ENCODE measurements around the gene BMAL1.

Gene BMAL1

DNA sequence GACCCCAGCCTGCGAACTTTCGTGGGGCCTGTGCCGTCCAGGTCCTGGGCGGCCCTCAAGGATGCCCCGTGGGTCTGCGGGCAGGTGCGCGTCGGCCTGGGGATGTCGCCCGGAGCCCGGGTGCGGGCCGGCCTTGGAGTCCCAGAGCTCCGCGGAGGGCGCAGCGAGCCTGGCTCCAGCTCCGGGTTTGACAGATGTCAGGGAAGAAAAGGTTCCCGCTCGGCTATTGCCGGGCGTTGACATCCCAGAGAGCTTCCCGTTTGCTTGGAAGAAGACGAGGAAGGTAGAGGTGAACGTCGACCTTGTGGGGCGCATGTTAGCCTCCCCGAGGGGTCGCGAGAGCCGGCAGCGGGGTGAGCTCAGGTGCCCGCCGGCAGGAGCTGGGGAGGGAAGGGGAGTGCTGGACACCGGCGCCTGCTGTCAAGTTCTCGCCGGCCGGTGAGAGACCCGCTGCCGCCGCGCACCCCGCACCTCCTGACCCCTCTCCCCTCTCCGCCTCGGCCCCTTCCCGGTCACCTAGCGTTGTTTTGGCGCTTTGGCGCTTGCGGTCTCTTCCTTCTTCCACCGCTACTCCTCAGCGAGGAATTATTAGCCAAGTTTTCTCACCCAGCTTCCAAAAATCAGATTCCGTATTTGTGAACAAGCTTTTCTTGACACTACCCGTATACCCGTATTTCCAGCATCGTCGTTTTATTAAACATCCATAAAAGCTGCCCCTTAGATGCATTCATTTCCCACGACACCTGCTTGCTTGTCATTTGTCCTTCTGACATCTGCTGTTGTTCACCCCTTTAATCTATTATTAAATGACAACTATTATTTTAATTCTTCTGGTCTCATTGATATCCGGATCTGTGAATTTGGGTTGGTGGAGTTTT is 1.3 kb downstream of the BMAL1 start:
- no peak for DNase-seq

GRCh38 chr11:13279487-13279834 is 1.9 kb downstream of the BMAL1 start:
- Histone ChIP-seq H3K27ac (ENCODE audit: insufficient read depth, low read length, poor library complexity, severe bottlenecking) (peak overlapping the region; percentile 89), H3K4me1 (ENCODE audit: control insufficient read depth, insufficient read depth, low read length, poor library complexity, severe bottlenecking) (peaks cover 39% of the 10 kb centered on the region), H3K27me3 (replicated peaks; ENCODE audit: control insufficient read depth, insufficient read depth, low read length, poor library complexity, severe bottlenecking) (no peaks in the 10 kb centered on the region), H3K9me3 (ENCODE audit: control insufficient read depth, low read length) (no peaks in the 10 kb centered on the region), H3K4me3 (ENCODE audit: insufficient read depth, low read depth, low read length, poor library complexity, severe bottlenecking) (peak overlapping the region; percentile 95), H3K36me3 (ENCODE audit: control insufficient read depth, insufficient read depth, low read length) (no peaks in the 10 kb centered on the region)
- DNase-seq: no peak

More for the DNA sequence above, 1.3 kb downstream of the BMAL1 start:
- H3K27ac ChIP-seq (ENCODE audit: insufficient read depth, low read length, poor library complexity, severe bottlenecking): peak overlapping the region; percentile 89
- H3K36me3 ChIP-seq (ENCODE audit: control insufficient read depth, insufficient read depth, low read length): no peaks in the 10 kb centered on the region
- H3K27me3 ChIP-seq (replicated peaks; ENCODE audit: control insufficient read depth, insufficient read depth, low read length, poor library complexity, severe bottlenecking): no peaks in the 10 kb centered on the region
- H3K4me1 ChIP-seq (ENCODE audit: control insufficient read depth, insufficient read depth, low read length, poor library complexity, severe bottlenecking): peaks cover 39% of the 10 kb centered on the region
- peak overlapping the region; percentile 95 for H3K4me3 ChIP-seq (ENCODE audit: insufficient read depth, low read depth, low read length, poor library complexity, severe bottlenecking)
- H3K9me3 ChIP-seq (ENCODE audit: control insufficient read depth, low read length): no peaks in the 10 kb centered on the region

- H3K4me1 ChIP-seq (ENCODE audit: control insufficient read depth, insufficient read depth, low read length, poor library complexity, severe bottlenecking): peaks cover 39% of the 10 kb centered on the region
- no peaks in the 10 kb centered on the region for H3K9me3 ChIP-seq (ENCODE audit: control insufficient read depth, low read length)
- no peaks in the 10 kb centered on the region for H3K27me3 ChIP-seq (replicated peaks; ENCODE audit: control insufficient read depth, insufficient read depth, low read length, poor library complexity, severe bottlenecking)
- no peaks in the 10 kb centered on the region for H3K36me3 ChIP-seq (ENCODE audit: control insufficient read depth, insufficient read depth, low read length)
- peak overlapping the region; percentile 89 for H3K27ac ChIP-seq (ENCODE audit: insufficient read depth, low read length, poor library complexity, severe bottlenecking)
- peak overlapping the region; percentile 95 for H3K4me3 ChIP-seq (ENCODE audit: insufficient read depth, low read depth, low read length, poor library complexity, severe bottlenecking)
- DNase-seq: no peak
These were observed 2.6 kb downstream of the BMAL1 start for GRCh38 chr11:13280092-13280722.

DNA sequence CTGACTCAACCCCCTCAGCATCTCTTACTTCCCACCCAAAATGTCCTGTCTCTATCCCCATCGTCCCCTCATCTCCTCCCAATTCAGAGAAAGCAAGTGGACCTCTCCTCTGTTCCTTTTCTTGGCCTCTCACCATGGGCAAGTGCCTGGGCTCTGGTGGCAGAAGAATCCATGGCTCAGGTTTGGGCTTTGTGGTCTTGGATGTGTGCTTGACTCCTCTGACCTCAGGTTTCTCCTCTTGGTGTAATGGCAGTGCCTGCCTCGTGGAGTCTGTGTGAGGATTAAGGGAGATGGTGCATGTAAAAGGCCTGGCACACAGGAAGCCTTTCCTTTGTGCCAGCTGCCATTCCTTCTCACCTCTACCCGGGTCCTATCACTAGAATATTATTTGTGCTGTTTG is 3.2 kb downstream of the BMAL1 start:
- Histone ChIP-seq H3K4me3 (ENCODE audit: insufficient read depth, low read depth, low read length, poor library complexity, severe bottlenecking) (no peak overlapping the region), H3K9me3 (ENCODE audit: control insufficient read depth, low read length) (no peaks in the 10 kb centered on the region), H3K4me1 (ENCODE audit: control insufficient read depth, insufficient read depth, low read length, poor library complexity, severe bottlenecking) (peaks cover 39% of the 10 kb centered on the region)

GRCh38 chr11:13283636-13284035 is 6.0 kb downstream of the BMAL1 start:
- no peak overlapping the region for H3K4me3 ChIP-seq (ENCODE audit: insufficient read depth, low read depth, low read length, poor library complexity, severe bottlenecking)
- H3K9me3 ChIP-seq (ENCODE audit: control insufficient read depth, low read length): no peaks in the 10 kb centered on the region
- H3K27me3 ChIP-seq (replicated peaks; ENCODE audit: control insufficient read depth, insufficient read depth, low read length, poor library complexity, severe bottlenecking): no peaks in the 10 kb centered on the region
- peaks cover 38% of the 10 kb centered on the region for H3K4me1 ChIP-seq (ENCODE audit: control insufficient read depth, insufficient read depth, low read length, poor library complexity, severe bottlenecking)
- no peaks in the 10 kb centered on the region for H3K36me3 ChIP-seq (ENCODE audit: control insufficient read depth, insufficient read depth, low read length)
- H3K27ac ChIP-seq (ENCODE audit: insufficient read depth, low read length, poor library complexity, severe bottlenecking): no peak overlapping the region
- DNase-seq: no peak

More for the DNA sequence above, 3.2 kb downstream of the BMAL1 start:
- no peak overlapping the region for H3K27ac ChIP-seq (ENCODE audit: insufficient read depth, low read length, poor library complexity, severe bottlenecking)
- no peaks in the 10 kb centered on the region for H3K27me3 ChIP-seq (replicated peaks; ENCODE audit: control insufficient read depth, insufficient read depth, low read length, poor library complexity, severe bottlenecking)
- no peak for DNase-seq
- no peaks in the 10 kb centered on the region for H3K36me3 ChIP-seq (ENCODE audit: control insufficient read depth, insufficient read depth, low read length)

GRCh38 chr11:13284776-13285588 is 7.4 kb downstream of the BMAL1 start:
- H3K4me3 ChIP-seq (ENCODE audit: insufficient read depth, low read depth, low read length, poor library complexity, severe bottlenecking): no peak overlapping the region
- no peak overlapping the region for H3K27ac ChIP-seq (ENCODE audit: insufficient read depth, low read length, poor library complexity, severe bottlenecking)
- H3K9me3 ChIP-seq (ENCODE audit: control insufficient read depth, low read length): no peaks in the 10 kb centered on the region
- H3K4me1 ChIP-seq (ENCODE audit: control insufficient read depth, insufficient read depth, low read length, poor library complexity, severe bottlenecking): peaks cover 25% of the 10 kb centered on the region
- no peaks in the 10 kb centered on the region for H3K36me3 ChIP-seq (ENCODE audit: control insufficient read depth, insufficient read depth, low read length)
- no peaks in the 10 kb centered on the region for H3K27me3 ChIP-seq (replicated peaks; ENCODE audit: control insufficient read depth, insufficient read depth, low read length, poor library complexity, severe bottlenecking)
- DNase-seq: no peak

GRCh38 chr11:13286279-13286821 is 8.8 kb downstream of the BMAL1 start:
- DNase-seq: no peak
- H3K4me3 ChIP-seq (ENCODE audit: insufficient read depth, low read depth, low read length, poor library complexity, severe bottlenecking): no peak overlapping the region
- no peaks in the 10 kb centered on the region for H3K9me3 ChIP-seq (ENCODE audit: control insufficient read depth, low read length)
- H3K27ac ChIP-seq (ENCODE audit: insufficient read depth, low read length, poor library complexity, severe bottlenecking): no peak overlapping the region
- H3K4me1 ChIP-seq (ENCODE audit: control insufficient read depth, insufficient read depth, low read length, poor library complexity, severe bottlenecking): peaks cover 18% of the 10 kb centered on the region
- no peaks in the 10 kb centered on the region for H3K36me3 ChIP-seq (ENCODE audit: control insufficient read depth, insufficient read depth, low read length)
- H3K27me3 ChIP-seq (replicated peaks; ENCODE audit: control insufficient read depth, insufficient read depth, low read length, poor library complexity, severe bottlenecking): no peaks in the 10 kb centered on the region

GRCh38 chr11:13287036-13287435 is 9.4 kb downstream of the BMAL1 start:
- H3K4me1 ChIP-seq (ENCODE audit: control insufficient read depth, insufficient read depth, low read length, poor library complexity, severe bottlenecking): peaks cover 11% of the 10 kb centered on the region
- H3K4me3 ChIP-seq (ENCODE audit: insufficient read depth, low read depth, low read length, poor library complexity, severe bottlenecking): no peak overlapping the region
- no peaks in the 10 kb centered on the region for H3K36me3 ChIP-seq (ENCODE audit: control insufficient read depth, insufficient read depth, low read length)
- no peak for DNase-seq
- no peaks in the 10 kb centered on the region for H3K27me3 ChIP-seq (replicated peaks; ENCODE audit: control insufficient read depth, insufficient read depth, low read length, poor library complexity, severe bottlenecking)
- H3K27ac ChIP-seq (ENCODE audit: insufficient read depth, low read length, poor library complexity, severe bottlenecking): no peak overlapping the region
- no peaks in the 10 kb centered on the region for H3K9me3 ChIP-seq (ENCODE audit: control insufficient read depth, low read length)

GRCh38 chr11:13287681-13288080 is 10.1 kb downstream of the BMAL1 start:
- Histone ChIP-seq H3K4me3 (ENCODE audit: insufficient read depth, low read depth, low read length, poor library complexity, severe bottlenecking) (no peak overlapping the region), H3K27me3 (replicated peaks; ENCODE audit: control insufficient read depth, insufficient read depth, low read length, poor library complexity, severe bottlenecking) (no peaks in the 10 kb centered on the region), H3K9me3 (ENCODE audit: control insufficient read depth, low read length) (no peaks in the 10 kb centered on the region), H3K4me1 (ENCODE audit: control insufficient read depth, insufficient read depth, low read length, poor library complexity, severe bottlenecking) (peaks cover 6% of the 10 kb centered on the region), H3K36me3 (ENCODE audit: control insufficient read depth, insufficient read depth, low read length) (no peaks in the 10 kb centered on the region), H3K27ac (ENCODE audit: insufficient read depth, low read length, poor library complexity, severe bottlenecking) (no peak overlapping the region)
- DNase-seq: no peak

All from effector memory CD4-positive, alpha-beta T cell (primary cell).